NCI-H187 (cell line): ENCODE measurements around the gene NUP50.

Experiments
- DNase-seq, 2 experiments: peaks; one replicate each; lab custom pipeline; 2025; lab: John Stamatoyannopoulos, UW

Gene NUP50

DNA sequence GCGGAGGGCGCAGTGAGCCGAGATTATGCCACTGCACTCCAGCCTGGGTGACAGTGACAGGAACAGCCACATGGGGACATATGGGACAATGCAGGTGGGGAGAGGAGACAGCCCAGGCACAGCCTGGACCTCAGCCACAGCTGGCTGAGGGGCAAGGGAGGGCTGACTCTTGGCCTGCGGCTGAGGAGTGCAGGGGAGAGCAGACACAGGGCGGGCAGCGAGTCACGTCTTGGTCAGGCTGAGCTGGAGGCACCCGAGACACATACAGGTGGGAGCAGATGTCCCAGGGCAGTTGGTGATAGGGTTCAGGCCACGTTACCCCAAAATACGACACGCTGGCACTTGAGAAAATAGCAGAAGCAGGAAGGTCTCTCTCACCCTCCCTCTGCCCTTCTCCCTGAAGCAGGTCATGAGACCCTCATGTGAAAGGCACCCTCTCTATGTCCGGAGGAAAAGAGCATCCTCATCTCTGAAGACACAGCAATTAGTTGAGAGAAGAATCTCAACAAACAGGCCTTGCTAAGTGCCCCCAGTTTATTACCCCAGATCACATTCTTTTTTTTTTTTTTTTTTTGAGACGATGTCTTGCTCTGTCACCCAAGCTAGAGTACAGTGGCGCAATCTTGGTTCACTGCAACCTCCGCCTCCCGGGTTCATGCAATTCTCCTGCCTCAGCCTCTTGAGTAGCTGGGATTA, 66.4 kb downstream of the NUP50 start:
- DNase-seq, result no peak

DNA sequence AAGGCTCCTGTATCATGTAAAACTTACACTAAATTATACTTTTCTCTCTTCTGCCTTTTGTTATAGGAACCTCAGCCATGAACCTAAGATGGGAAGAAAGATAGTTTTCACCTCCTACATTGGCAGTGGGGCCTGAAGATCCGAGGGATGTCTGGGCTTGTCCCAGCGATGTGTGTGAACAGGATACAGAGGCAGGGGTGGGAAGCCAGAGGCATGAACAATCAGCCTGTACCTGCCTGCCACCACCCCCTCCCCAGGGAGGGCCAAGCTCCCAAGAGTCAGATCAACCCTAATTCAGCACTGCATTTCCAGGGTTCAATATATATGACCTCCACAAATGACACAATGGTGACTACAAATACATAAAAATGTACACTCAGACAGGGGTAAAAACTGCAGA, 67.6 kb downstream of the NUP50 start:
- no peak for DNase-seq

DNA sequence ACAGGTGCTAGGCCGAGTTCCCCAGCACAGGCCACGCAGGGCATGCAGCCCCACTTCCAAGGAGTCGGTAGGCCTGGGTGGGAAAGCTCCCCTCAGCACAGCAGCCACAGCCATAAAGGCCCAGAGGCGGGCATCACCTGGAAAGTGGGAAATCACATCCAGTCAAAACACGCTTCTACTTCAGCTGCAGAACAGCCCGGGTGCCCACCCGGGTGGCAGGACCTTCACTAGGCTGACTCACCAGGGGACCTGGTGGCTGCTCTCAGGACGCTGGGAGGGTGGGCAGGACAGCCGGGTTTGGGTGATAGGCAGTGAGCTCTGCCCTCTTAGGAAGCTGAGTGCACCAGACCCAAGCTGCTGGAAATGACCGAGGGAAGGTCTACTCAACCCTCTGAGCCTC, 69.7 kb downstream of the NUP50 start:
- no peak for DNase-seq

DNA sequence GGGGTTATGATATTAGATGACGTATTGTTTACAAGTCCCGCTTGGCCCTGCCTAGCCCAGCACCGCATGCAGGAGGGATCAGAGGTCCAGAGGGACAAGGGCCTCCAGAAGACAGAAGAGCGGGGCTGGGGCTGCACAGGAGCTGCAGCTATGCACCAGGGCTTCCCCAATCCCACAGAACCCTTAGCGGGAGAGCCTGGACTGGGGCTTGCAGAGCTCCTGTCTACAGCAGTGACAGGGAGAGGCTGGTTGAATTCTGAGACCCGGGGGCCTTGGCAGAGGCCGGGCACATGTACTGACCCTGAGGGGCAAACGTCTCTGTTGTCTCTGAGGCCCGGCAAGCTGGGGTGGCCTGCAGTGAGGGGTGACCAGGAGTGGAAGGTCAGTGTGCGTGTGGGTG, 70.1 kb downstream of the NUP50 start:
- DNase-seq, result no peak

DNA sequence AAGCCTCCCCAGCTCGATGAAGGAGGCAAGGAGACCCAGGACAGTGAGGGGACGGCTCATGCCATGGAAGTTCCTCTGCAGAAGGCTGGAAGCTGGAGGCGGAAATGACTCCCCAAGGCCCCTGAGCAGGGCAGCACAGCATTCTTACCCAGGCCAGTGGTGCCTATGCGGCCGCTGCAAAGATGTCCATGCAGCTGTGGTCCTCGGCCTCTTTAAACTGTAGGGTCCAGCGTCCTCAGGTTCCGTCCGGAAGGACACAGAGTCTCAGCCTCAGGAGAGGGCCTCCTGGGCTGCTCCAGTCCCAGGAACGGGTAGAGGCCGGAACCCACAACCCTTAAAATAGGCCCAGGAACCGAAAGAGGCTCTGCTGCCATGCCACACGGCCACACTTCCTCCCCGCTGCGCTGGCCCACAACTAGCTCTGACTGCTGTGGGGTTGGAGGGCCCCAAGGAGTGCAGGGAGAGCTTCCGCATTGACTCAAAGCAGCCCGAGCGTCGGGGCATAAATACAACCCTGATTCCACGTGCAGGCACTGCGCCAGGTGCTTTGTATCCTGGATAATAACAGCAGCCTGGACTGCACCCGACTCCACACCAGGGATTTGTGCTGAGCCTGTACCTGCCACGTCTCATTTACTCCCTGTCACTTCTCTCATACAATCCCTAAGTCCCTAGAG, 71.5 kb downstream of the NUP50 start:
- peak in 1 of 2 experiments; percentile 75 for DNase-seq

DNA sequence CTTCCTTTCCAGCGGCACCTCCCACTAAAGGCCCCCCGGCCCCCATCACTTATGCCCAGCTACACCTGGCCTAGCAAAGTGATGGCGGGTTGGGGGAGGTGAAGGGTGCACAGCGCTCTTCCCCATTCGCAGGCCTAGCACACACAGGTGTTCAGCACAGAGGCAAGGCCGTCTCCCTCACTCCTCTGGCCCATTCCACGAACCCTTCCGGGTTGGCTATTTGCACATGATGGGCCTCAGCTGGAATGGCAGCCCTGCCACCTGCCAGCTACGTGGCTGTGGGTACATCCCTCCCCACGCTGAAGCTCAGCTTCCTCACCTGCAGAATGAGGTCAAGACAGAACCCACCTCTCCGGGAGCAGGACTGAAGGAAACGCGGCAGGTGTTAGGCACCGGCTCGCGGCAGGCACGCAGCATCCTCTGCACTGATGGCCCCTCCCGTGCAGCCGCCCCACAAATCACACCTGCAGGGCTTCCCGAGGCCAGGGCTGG, 72.2 kb downstream of the NUP50 start:
- DNase-seq, result peak; percentile 50 to 57

DNA sequence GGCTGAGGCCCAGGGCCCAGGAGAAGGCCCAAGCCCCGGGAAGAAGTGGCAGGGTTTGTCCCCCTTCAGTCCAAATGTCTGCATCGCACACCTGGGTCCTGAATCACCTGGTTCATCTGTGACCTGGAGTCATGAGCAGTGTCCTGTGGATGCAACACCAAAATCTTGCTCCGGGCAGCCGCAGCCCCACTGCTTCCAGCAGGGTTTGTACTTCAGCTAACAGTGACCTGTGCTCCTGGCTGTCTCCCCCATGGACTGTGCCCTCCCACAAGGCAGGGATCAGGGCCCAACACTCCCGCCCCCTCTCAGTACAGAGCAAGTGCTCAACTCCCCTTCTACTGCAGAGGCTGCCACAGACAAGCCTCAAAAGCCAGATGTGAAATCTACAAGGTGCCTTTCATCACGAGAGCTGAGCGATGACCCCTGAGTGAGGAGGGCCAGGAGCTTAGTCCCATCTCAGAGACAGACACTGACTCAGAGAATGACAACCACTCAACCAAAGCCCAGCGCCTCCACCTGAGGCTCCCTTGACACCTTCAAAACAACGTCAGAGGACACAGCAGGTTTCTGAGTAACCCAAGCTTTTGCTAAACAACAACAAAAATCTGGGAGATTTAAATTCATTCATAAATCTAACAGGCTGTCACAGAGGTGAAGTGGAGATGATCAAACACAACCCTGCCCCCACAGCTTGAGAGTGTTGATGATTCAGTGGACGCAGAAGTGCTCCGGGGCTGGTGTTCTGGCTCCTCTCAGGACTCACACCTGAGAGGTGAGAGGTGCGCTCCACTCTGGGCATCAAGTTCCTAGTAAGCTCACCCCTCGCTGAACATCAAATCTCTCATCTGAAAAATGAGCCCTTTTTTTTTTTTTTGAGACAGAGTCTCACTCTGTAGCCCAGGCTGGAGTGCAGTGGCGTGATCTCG, 73.6 kb downstream of the NUP50 start:
- peak in 1 of 2 experiments; percentile 7 for DNase-seq
